Regular cardiac myocyte (primary cell): ENCODE data around the gene USP54. TPM values are rescaled to one million over a fixed set of nuclear protein-coding genes. Genes with fewer than 3 reads are reported as not detected.

Experiments
- total RNA-seq: library from RNA; depleted of rRNA; stranded (reverse); fragments of >200 nt; gene quantifications from 2 replicates; pipeline ENCODE4 v1.2.3, GENCODE V29; 2014

USP54 gene
- 6.1 and 6.8 TPM in 2 replicates for total RNA-seq

GRCh38 chr10:73590881-73591799 is at the start of gene USP54:
Gene USP54 (minus strand): TSS chr10:73591342. CDS start chr10:73575658, 15,684 bp downstream.

GRCh38 chr10:73495884-73496674 is 95.1 kb downstream of the USP54 start, which contains the start of gene PPP3CB:
Gene PPP3CB (minus strand): TSS chr10:73496024. CDS start chr10:73495889, 135 bp downstream.

Other genes with a start within 250 kb of the USP54 start
- gene CFAP70, start 232.5 kb downstream of the USP54 start, total RNA-seq = 0.38 and 2.3 TPM in 2 replicates
- gene ANXA7, start 177.3 kb downstream of the USP54 start, total RNA-seq = 102 and 124 TPM in 2 replicates
- 1.2 and 2.3 TPM in 2 replicates for gene MSS51, start 157.8 kb downstream of the USP54 start, total RNA-seq
- gene PPP3CB, start 95.3 kb downstream of the USP54 start, total RNA-seq = 22.6 and 29.0 TPM in 2 replicates
- gene MYOZ1, start 50.1 kb upstream of the USP54 start, total RNA-seq = 0.19 and 0.28 TPM in 2 replicates
- gene SYNPO2L, start 64.7 kb upstream of the USP54 start, total RNA-seq = under 0.01 TPM in 2 replicates
- gene AGAP5, start 106.8 kb upstream of the USP54 start, total RNA-seq = 2.0 and 2.1 TPM in 2 replicates
- gene SEC24C, start 153.0 kb upstream of the USP54 start, total RNA-seq = 37.8 and 64.8 TPM in 2 replicates
- 17.8 and 30.1 TPM in 2 replicates for gene CHCHD1, start 190.7 kb upstream of the USP54 start, total RNA-seq
- gene ZSWIM8, start 194.3 kb upstream of the USP54 start, total RNA-seq = 39.7 and 83.4 TPM in 2 replicates
- gene NDST2, start 220.3 kb upstream of the USP54 start, total RNA-seq = 6.3 and 7.0 TPM in 2 replicates